Measurements from ENCODE around the gene PLEKHH1.

PLEKHH1 gene

DNA sequence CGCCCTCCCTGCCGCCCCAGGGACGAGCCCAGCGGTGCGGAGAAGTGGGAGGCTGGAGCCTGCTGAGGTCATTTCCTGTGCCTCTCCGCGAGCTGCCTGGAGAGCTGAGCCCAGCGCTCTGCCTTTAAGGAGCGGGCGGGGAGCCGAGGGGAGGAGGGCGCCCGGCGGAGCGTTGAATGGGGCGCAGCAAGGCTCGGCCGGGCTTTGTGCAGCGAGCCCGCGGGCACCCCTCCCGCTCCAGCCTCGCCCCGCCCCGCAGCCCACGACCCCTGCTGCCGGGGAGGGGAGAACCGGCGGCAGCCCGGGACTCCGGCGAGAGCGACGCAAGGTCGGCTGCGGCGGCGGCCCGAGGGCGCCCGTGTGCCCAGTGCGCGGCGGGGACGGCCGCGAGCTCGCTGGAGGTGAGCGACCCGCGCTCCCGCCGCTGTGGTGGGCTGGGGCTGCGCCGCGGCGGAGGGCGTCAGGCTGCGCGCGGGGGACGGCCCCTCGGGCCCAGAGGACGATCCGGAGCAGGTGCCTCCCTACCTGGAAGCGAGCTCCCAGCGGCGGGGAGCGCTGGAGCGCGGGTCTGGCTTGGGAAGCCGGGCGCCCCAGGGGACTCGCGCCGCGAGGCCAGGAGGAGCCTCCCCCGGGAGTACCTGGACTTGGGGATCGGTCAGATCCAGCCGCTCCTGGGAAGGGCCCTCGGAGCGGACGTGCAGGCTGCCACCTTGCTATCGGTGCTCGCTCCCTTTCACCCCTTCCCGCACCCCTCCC is at the start of gene PLEKHH1:
TSS of gene PLEKHH1 (plus strand) at position 293 of the 756 bp plus-strand sequence. CDS start 8,578 bp downstream, outside the sequence.
- DNase-seq, result peak; percentile 48

DNA sequence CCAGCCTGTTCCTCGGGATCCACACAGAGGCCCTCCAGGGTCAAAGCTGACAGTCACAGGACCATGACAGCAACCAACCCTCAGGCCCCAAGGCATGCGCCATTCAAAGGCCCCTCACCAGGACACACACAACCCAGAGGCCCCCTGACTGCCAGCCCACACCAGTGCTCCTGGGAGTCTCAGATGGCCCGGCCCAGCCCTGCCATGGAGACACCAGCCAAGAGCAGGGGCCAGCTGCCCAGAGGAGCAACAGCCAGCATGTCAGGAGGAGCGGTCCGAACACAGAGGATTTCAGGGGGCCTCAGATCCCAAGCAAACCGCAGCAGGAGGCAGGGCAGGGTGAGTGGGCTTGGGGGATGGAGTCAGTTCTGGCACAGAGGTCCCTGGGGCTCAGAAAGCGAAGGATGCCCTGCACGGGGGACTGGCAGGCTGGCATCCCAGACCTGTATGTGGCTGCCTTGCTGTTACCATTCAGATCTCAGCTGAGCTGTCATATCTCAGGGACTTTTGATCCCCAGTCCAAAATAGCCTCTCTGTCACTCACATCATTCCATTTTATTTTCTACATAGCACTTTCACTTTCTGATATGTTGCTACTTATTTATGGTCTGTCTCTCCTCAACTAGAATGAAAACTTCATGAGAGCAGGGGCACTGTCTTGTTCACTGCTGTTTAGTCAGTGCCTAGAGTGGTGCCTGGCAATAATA is 49.4 kb upstream of the PLEKHH1 start:
- DNase-seq, result no peak

DNA sequence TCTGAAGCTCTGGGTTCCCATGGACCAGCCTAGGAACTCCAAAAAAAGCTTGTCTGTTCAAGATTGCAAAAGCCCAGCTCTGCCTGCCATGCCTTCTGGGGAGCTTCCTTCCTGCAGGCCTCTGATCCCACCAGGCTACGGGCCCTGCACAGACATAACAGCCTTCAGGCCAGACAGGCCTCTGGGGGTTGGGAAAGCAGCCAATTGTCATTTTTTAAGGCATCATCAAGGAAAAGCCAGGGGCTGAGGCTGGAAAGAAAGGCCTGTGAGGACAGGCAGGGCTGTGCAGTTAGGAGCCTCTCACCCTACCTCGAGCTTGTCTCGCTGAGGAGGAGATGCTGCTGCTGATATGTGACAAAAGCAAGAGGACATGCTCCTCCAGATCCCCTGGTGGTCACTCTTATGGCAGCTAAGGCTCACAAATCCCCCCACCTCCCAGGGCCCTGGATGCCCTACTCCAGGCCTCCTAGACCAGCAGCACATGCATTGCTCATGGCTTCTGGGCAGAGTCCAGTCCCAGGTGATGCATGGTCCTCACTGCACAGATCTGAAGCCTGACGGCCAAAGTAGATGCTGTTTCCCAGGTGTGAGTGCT is 47.5 kb upstream of the PLEKHH1 start:
- DNase-seq, result no peak

DNA sequence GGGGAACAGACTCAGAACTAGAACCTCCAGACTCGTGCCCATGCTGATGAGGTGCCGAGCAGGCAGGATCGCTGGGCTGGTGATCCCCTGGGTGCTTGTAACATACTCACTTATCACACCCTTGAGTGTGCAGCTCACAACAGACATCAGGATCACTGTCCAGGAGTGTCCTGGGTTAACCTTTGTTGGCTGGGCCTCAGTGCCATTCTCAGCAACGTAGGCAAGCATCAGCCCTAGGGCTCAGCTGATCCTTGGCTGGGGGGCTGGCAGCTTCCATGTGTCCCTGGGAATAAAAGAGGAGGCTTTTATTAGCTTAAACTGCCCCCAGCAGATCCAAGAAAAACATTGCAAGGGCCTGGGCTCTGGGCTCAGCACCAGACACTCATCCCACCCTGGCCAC is 46.2 kb upstream of the PLEKHH1 start:
- DNase-seq, result no peak

DNA sequence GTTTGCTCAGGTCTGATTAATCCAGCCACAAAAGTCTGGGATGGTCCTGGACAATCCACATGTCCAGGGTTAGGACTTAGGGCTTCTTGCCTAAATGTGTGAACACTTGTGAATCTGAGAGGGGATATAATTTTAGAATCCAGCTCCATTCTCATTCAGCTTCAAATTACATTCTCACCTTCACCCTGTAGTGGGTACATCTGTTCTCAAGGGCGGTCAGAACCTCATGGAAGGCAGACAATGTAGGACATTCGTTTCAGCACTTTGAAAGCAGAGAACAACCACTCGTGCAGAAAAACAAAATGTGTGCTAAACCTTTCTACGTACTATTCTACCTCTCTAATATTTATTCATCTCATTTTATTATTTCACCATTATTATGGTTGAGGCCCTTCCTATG is 45.8 kb upstream of the PLEKHH1 start:
- no peak for DNase-seq

DNA sequence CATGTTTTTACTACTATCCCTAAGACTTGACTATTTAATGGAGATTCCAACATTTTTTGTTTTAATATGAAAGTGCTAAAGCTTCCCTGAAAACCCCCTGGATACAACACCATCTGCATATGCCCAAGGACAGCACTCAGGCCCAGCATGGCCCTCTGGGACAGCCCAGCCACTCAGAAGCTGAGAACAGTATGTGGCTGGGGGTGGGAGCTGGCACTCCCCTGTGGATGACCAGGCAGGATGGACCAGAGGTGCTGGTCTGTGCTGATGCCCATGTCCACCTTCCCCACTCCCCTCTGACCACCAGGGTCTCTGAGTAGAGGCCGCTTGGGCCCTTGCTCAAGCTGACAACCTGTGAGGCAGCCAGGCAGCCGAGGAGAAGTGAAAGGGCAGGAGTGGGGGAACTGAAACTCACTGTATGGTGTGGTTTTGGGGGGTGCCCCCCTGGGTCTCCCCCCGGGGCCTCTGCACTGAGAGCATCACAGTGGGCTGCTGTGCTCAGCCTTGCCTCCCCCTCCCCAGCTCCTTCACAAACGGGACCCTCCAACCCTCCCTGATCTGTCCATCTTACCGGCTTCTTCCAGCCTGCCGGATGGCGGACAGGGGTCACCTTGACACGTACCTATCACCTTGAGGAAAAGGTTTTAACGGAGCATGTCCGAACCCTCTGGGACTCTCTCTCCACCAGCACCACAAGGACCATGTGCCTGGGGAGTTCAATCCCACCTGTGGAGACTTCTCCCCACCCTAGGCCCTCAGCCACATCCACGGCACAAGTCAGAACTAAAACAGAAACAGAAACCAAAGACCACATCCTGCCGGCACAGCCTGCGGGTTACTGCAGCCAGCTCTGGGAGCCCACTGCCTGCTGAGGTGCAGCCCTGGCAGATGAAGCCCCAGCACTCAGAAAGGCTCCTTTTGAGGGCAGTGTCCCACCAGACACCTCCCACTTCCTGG is 44.9 kb upstream of the PLEKHH1 start, which contains the start of gene TMEM229B:
TSS of gene TMEM229B (minus strand) at position 785 of the 957 bp plus-strand sequence. CDS start 14,798 bp downstream, outside the sequence.
- peak; percentile 80 for DNase-seq

DNA sequence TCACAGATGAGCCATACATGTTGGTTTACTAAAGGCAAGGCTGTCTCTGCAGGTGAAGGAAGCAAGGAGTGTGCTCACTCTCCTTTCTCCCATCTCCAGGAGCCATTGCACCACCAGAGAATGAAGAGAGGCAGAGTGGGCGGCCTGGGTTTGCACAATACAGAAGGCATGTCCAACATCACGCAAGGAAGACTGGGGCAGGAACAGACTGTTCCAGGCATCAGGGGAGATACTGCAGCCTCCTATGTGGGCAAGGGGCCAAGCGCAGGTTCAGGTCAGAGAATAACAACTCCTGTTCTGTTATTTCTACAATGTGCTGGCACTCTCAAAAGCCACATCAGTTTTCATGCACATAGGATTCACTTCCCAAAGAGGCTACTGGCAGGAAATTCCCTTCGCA is 42.9 kb upstream of the PLEKHH1 start:
- no peak for DNase-seq

DNA sequence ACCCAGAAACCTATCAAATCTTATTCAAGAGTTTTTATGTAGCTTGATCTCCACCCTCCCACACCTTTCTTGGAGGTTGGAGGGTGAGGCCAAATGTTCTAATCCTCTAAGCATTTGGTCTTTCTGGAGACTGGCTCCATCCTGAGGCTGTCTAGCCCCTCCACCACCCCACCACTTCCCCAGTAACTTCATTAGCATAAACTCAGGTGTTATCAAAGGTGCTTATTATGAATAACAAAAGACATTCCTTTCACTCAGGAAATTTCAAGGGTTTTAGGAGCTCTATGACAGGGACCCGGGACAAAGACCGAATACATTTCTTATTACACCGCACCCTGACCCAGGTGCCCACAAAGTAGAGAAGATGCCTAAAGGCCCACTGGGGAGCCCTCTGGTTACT is 41.8 kb upstream of the PLEKHH1 start:
- DNase-seq, result no peak

DNA sequence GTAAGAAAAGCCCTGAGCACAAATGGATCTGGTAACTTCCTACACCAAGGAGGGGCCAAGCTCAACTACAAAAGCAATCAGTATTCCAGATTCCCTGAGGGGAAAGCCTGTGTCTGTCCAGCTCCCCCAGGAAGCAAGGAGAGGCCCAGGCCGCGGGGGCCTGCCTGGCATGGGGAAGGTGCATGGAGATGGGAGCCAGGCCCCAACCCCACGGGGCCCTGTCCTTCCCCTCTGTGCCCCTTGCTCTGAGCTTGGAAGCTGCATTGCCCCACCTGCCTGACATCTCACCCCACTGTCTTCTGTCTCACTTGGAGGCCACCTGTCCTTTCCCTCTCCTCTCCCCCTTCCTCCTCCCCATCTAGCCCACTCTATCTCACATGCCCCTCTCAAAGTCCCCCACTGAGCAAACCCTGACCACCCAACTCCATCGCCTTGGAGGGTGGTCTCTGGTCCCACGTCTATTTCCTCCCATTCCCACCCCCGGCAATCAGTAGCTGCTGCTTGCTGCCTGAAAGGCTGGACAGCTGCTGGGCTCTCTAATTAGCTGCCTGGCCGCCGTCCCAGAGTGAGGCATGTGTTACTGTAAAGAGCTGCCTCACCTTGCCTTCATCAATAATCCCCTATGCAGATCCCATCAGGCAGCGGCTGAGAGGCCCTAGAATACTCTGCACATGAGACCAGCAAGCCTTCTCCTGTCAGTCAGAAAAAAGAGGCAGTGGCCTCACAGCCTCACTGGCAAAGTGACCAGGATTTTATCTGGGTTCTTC is 41.2 kb upstream of the PLEKHH1 start:
- DNase-seq, result no peak

DNA sequence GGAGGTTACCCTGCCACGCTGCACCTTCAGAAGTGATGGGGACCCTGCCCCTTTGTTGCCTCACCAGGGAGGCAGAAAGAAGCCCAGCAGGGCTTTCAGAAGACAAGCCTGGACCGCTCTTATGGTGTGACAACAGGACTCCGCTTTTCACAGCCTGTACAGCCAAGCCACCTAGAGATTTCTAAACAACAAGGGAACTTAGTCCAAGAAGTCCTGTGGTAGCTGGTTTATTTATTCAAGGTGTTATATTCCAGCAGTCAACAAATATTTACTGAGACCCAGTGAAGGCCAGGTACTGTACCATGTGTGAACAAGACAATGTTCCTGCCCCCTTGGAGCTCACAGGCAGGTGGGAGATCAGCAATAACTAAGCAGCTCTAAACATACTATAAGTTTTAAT is 40.6 kb upstream of the PLEKHH1 start:
- no peak for DNase-seq

DNA sequence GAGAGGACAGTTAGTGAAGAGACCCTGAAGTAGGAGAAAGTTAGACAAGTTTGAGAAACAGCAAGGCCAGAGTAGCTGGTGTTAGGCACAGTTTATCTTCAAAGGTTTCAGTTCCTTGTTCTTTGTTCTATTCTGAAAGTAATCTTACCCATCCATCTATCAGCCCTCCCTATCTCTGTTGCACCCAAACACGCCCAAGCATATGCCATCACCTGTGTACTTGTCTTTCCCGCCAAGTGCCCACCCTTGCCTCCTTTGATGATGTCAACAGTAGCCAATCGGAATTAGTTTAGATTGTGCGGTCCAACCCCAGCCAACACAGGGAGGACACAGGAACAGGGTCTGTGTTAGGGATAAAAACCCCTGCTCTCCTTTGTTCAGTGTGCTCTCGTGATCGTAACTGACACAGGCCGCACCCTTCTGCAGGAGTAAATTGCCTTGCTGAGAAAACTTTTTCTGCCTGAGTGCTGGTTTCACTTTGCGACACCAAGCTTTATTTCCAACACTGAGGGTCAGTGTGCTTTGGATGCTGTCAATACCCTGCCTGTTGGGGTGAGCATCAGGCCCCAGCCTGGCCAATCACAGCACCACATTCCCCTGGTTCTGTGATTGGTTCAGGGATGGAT is 39.9 kb upstream of the PLEKHH1 start:
- no peak for DNase-seq

DNA sequence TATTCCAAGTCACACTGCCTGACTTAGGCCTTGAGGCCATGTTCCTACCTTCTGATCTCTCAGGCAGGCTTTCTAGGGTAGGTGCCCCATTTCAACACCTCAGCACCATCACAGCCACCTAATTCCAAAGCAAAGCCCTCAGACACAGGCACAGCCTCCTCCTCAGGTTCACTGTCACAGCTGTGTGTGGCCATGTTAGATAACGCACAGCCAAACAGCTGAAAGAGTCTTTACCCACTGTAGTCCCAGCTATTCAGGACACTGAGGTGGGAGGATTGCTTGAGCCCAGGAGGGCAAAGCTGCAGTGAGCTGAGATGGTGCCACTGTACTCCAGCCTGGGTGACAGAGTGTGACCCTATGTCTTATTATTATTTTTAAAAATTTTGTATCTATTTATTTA is 37.3 kb upstream of the PLEKHH1 start:
- DNase-seq, result no peak

DNA sequence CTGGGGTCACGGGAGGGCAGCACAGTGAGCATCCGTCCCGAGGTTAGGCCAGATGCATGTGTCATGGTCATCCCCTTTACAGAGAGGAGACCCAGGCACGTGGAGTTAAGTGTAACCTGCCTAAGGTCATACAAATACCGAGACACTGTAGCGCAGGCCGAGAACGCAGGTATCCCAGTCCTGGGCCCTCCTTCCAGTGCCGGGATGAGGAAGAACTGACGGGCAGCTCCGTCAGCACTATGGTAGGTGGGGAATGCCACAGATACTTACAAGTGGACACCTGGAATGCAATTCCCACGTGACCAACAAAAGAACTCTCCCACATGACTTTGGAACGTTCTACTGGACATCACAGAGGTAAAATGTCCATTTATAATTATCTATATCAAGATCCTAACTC is 35.9 kb upstream of the PLEKHH1 start:
- no peak for DNase-seq

DNA sequence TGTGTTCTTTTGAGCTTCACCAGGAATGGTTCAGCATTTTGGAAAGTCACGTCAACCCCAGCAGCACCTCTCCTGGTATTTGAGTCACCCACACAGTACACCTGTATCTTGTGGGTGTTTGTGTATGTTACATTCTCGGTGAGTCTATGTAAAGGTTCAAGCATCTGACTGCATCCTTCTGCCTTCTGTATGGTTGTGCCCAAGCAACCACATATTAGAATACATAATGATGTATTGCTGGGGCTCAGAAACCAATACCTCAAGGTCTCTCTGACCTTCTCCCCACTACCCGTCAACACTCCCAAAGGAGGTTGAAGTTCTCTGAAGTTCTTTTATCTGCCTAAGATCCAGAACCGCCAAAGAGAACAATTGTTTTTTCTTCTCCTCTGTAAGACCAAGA is 35.4 kb upstream of the PLEKHH1 start:
- DNase-seq, result no peak

DNA sequence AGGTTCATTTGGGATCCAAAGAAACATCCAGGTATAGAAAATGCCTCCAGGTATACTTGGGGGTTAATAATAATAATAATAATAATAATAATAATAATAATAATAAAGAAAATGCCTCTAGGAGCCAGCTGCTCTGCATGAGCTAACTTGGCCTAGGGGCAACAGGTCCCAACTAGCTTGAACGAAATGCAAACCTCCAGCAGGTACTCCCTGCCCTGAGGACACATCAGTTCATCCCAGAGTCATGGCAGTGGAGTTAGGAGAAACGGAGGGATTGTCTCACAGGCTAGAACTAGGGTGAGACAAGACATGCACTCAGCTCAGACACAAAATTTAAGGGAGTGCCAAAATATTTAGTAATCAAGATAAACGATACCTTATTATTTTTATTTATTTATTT is 32.1 kb upstream of the PLEKHH1 start:
- DNase-seq, result no peak

DNA sequence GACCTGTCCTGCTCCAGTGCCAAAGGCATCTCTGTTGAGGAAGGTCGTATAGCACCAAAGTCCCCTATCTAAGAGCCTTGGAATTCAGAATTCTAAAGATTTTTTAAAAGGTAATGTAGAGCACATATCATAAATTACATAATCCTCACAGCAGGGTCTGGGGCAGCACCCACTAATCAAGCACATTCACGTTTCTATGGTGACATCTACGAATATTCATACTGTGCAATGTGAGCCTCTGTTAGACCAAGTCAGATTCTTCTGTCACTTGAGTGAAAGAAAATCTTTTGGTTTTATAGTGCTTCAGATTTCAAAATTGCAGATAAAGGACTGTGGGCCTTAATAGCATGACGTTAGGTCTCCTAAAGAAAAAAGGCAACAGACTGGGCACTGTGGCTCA is 31.4 kb upstream of the PLEKHH1 start:
- DNase-seq, result no peak

DNA sequence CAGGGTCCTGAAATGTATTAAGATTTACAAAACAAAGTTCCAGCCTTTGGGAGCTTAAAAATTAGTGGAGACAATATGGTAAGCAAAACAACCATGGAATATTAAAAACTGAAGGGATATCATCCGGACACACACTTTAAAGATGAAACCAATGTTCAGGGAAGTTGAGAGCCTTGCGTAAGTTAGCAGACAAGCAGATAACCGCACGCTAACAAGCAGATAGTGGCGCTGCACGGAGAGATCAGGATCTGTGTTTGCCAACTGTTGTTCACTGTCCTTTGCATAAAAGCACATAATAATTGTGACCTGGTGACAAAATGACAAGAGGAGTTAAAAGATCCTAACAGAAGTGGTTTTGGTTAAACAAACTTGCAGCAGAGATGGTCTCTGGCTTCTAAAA is 30.2 kb upstream of the PLEKHH1 start:
- DNase-seq, result no peak

DNA sequence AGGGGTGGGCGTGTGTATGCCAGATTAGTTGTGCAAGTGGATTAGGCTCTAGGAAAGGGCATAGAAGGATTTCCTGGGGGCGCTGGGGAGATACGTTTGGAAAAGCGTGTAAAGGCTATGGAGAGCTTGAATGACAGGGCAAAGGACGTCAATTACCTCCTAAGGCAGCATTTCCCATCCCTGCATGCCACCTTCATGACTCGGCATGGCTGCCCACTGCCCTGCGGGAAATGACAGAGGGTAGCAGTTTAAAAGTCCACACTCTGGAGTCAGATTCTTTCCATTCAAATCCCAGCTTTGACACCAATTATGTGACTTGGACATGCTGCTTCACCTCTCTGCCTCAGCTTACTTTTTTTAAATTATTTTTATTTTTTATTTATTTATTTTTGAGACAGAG is 29.8 kb upstream of the PLEKHH1 start:
- DNase-seq, result no peak

DNA sequence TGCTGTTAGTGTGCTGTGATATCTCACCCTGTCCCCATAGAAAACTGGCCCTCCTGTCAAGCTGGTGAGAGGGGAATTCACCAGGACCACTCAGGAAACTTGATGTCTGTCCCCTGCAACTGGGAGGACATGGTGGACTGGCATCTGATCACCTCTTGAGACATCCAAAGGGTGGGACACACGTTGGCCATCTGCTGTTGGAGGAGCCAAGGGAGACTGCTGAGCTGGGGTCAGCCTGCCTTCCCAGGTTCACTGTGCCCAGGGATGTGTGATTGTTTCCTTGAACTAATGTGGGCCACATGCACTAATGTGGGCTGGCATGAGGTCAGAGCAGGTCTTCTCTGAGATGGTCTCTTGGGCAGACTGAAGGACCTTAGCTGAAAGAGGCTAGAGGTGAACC is 27.8 kb upstream of the PLEKHH1 start:
- no peak for DNase-seq

DNA sequence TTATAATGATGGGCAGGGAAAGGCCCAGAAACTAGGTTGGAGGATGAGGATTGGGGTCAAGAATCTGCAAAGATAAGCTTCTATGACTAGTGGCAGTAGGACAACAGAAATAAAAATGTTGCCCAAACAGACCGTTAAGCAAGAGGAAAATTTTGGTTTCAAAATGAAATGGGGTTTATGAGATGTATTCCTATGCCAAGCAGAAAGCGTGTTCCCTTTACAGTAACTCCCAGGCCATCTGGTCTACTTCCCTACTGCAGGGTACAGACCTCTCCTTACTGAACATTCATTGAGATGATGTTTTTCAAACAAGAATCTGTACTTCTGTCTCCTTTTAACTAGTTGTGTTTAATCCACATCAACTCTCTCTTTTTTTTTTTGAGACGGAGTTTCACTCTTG is 24.1 kb upstream of the PLEKHH1 start:
- DNase-seq, result no peak

DNA sequence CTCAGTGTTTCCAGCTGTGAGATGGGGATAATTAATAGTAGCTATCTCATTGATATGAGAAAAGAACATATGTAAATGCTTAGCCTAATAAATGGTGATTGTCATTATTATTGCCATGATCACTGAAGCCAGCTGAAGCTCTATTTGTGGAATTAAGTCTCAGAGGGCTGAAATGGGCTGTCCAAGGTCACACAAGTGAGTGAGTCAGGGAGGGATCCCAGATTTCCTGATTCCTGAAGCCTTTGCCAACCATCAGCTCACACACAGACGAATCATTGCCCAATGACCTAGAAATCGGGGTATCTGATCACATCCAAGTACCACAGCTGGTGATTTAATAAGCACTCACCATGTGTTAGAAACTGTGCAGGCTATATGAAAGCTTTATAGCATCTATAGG is 23.0 kb upstream of the PLEKHH1 start:
- DNase-seq, result no peak

DNA sequence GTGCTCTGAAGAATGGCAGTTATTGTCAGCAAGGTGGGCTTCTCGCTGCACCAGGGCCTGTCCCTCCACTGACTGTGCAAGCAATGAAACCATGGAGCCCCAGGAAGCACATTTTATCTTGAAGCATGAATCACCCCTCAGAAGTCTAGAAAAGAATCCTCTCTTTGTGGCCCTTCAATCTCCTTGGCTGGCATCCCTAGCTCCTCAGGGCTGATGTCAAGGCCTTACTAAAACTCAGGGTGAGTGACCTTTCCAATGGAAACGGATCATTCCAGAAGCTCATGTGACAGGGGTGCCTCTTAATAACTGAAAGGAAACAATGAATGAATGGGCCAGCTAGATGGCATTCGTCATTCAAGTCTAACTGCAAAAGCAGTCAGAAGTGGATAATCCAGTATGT is 22.3 kb upstream of the PLEKHH1 start:
- no peak for DNase-seq

Measured in CD4-positive, alpha-beta T cell treated with Interleukin-21 for 1 hour (primary cell).